Measurements from ENCODE around the gene VTA1. TPM values are rescaled to one million over a fixed set of nuclear protein-coding genes. Genes with fewer than 3 reads are reported as not detected.

VTA1 gene
- total RNA-seq, 1 experiment from 2014 or later = 67.8 TPM

DNA sequence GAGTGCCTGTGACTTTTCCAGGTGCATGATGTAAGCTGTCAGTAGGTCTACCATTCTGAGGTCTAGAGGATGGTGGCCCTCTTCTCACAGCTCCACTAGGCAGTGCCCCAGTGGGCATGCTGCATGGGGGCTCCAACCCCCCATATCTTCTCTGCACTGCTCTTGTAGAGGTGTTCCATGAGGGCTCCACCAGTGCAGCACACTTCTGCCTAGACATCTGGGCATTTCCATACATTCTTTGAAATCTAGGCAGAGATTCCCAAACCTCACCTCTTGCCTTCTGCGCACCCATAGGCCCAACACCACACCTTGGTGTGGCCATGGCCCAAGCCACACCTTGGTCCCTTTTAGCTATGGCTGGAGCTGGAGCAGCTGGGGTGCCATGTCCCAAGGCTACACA lies 66.3 kb downstream of the VTA1 start:
- intact Hi-C loops (cut with micrococcal nuclease) = no loop called here
- ATAC-seq = no peak
- RAD21 ChIA-PET (ENCODE audit: low non-redundant PET in 1 of 2, low total read pairs in 2 of 2, uncharacterized antibody in 2 of 2, unreplicated experiment in 2 of 2) = no interaction called here

DNA sequence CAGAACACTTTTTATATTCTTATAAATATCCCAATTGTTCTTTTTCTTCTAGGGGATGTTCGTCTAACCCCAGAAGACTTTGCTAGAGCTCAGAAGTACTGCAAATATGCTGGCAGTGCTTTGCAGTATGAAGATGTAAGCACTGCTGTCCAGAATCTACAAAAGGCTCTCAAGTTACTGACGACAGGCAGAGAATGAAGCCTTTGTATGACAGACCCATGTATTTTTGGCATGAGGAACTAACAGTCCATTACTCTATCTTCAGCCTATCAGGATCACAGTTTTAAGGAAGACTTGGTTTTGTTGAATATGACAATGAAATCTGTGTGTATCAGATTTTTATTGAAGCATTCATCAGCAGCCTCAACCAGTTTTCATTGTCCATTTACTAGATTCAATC lies 71.4 kb downstream of the VTA1 start:
- no peaks in the 10 kb centered on the region for H3K9me2 ChIP-seq (ENCODE audit: insufficient read depth)
- no peak overlapping the region for H3K27ac ChIP-seq (ENCODE audit: low read depth, low read length)
- no peak for DNase-seq (ENCODE audit: low read depth, low spot score)
- CTCF ChIA-PET = interaction anchor here (2.7 kb wide), 1 partner anchor 11 kb away, joined by 15 read pairs; no protein-coding TSS in a partner anchor
- no peaks in the 10 kb centered on the region for H3K9me3 ChIP-seq (ENCODE audit: control insufficient read depth in 1 of 2, insufficient read depth in 1 of 2, low read depth in 1 of 2, low read length in 2 of 2)
- peaks cover 3 to 5% of the 10 kb centered on the region in 2 experiments; a peak in 2 of 4 replicates for H3K36me3 ChIP-seq (ENCODE audit: control insufficient read depth in 1 of 2, insufficient read depth in 2 of 2, low read length in 2 of 2)
- no peaks in the 10 kb centered on the region for H4K20me1 ChIP-seq (ENCODE audit: insufficient read depth)
- TF ChIP-seq SRF (IDR thresholded peaks at IDR 0.05; ENCODE audit: low read depth) = no peak
- no peak for TF ChIP-seq CBX3 (IDR thresholded peaks at IDR 0.05; ENCODE audit: low read depth)
- no peak for TF ChIP-seq POLR2AphosphoS5 (IDR thresholded peaks at IDR 0.05; ENCODE audit: low read depth, low read length)
- TF ChIP-seq YY1 (IDR thresholded peaks at IDR 0.05; ENCODE audit: extremely low read depth, insufficient replicate concordance, low read depth, low read length) = no peak
- TF ChIP-seq, protein P1, sequence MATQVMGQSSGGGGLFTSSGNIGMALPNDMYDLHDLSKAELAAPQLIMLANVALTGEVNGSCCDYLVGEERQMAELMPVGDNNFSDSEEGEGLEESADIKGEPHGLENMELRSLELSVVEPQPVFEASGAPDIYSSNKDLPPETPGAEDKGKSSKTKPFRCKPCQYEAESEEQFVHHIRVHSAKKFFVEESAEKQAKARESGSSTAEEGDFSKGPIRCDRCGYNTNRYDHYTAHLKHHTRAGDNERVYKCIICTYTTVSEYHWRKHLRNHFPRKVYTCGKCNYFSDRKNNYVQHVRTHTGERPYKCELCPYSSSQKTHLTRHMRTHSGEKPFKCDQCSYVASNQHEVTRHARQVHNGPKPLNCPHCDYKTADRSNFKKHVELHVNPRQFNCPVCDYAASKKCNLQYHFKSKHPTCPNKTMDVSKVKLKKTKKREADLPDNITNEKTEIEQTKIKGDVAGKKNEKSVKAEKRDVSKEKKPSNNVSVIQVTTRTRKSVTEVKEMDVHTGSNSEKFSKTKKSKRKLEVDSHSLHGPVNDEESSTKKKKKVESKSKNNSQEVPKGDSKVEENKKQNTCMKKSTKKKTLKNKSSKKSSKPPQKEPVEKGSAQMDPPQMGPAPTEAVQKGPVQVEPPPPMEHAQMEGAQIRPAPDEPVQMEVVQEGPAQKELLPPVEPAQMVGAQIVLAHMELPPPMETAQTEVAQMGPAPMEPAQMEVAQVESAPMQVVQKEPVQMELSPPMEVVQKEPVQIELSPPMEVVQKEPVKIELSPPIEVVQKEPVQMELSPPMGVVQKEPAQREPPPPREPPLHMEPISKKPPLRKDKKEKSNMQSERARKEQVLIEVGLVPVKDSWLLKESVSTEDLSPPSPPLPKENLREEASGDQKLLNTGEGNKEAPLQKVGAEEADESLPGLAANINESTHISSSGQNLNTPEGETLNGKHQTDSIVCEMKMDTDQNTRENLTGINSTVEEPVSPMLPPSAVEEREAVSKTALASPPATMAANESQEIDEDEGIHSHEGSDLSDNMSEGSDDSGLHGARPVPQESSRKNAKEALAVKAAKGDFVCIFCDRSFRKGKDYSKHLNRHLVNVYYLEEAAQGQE (IDR thresholded peaks at IDR 0.05; ENCODE audit: low read depth) = no peak
- no peak for TF ChIP-seq CEBPB (IDR thresholded peaks at IDR 0.05; ENCODE audit: low read depth)
- TF ChIP-seq, protein P2, sequence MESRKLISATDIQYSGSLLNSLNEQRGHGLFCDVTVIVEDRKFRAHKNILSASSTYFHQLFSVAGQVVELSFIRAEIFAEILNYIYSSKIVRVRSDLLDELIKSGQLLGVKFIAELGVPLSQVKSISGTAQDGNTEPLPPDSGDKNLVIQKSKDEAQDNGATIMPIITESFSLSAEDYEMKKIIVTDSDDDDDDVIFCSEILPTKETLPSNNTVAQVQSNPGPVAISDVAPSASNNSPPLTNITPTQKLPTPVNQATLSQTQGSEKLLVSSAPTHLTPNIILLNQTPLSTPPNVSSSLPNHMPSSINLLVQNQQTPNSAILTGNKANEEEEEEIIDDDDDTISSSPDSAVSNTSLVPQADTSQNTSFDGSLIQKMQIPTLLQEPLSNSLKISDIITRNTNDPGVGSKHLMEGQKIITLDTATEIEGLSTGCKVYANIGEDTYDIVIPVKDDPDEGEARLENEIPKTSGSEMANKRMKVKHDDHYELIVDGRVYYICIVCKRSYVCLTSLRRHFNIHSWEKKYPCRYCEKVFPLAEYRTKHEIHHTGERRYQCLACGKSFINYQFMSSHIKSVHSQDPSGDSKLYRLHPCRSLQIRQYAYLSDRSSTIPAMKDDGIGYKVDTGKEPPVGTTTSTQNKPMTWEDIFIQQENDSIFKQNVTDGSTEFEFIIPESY (IDR thresholded peaks at IDR 0.05; ENCODE audit: extremely low read depth, insufficient replicate concordance, low read length) = no peak
- no peak for TF ChIP-seq TCF7L2 (IDR thresholded peaks at IDR 0.05; ENCODE audit: borderline replicate concordance, extremely low read depth, insufficient read depth, insufficient read length)
- TF ChIP-seq, protein P3, sequence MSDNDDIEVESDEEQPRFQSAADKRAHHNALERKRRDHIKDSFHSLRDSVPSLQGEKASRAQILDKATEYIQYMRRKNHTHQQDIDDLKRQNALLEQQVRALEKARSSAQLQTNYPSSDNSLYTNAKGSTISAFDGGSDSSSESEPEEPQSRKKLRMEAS (IDR thresholded peaks at IDR 0.05) = no peak
- no peak for TF ChIP-seq POLR2A (IDR thresholded peaks at IDR 0.05; ENCODE audit: borderline replicate concordance, extremely low read depth, insufficient read depth, insufficient read length)
- no peak overlapping the region for H3K4me2 ChIP-seq (ENCODE audit: low read length)
- no peaks in the 10 kb centered on the region for H3K27me3 ChIP-seq (ENCODE audit: insufficient read depth, low read length)
- ATAC-seq = no peak
- POLR2A ChIA-PET = no interaction called here
- no peak overlapping the region for H3K4me3 ChIP-seq (replicated peaks in 1 of 2; ENCODE audit: low read depth in 1 of 2, low read length in 2 of 2)
- intact Hi-C loops (cut with micrococcal nuclease) = no loop called here
- H3K79me2 ChIP-seq (ENCODE audit: insufficient read depth, low read length) = peaks cover 5% of the 10 kb centered on the region; the same call in 1 of the 2 replicates
- H3K4me1 ChIP-seq (ENCODE audit: control insufficient read depth in 1 of 2, insufficient read depth in 2 of 2, low read length in 2 of 2) = no peaks in the 10 kb centered on the region
- H2AFZ ChIP-seq (ENCODE audit: low read depth, low read length, poor library complexity, severe bottlenecking) = no peak overlapping the region
- RAD21 ChIA-PET (ENCODE audit: low non-redundant PET in 1 of 2, low total read pairs in 2 of 2, uncharacterized antibody in 2 of 2, unreplicated experiment in 2 of 2) = no interaction called here
- H3K9ac ChIP-seq (ENCODE audit: low read length) = no peak overlapping the region
- BruUV-seq (replicated peaks) = no TSS peak

More for the DNA sequence above, 66.3 kb downstream of the VTA1 start:
- no peak overlapping the region for H2AFZ ChIP-seq (ENCODE audit: low read depth, low read length, poor library complexity, severe bottlenecking)
- H3K4me1 ChIP-seq (ENCODE audit: control insufficient read depth in 1 of 2, insufficient read depth in 2 of 2, low read length in 2 of 2) = no peaks in the 10 kb centered on the region
- no TSS peak for BruUV-seq (replicated peaks)
- H4K20me1 ChIP-seq (ENCODE audit: insufficient read depth) = no peaks in the 10 kb centered on the region
- H3K9me2 ChIP-seq (ENCODE audit: insufficient read depth) = no peaks in the 10 kb centered on the region
- H3K9me3 ChIP-seq (ENCODE audit: control insufficient read depth in 1 of 2, insufficient read depth in 1 of 2, low read depth in 1 of 2, low read length in 2 of 2) = no peaks in the 10 kb centered on the region
- H3K27ac ChIP-seq (ENCODE audit: low read depth, low read length) = no peak overlapping the region
- no peak for TF ChIP-seq EZH2 (IDR thresholded peaks at IDR 0.05)
- TF ChIP-seq EGR1 (IDR thresholded peaks at IDR 0.05; ENCODE audit: low read depth) = no peak
- TF ChIP-seq ZNF274 (IDR thresholded peaks at IDR 0.05; ENCODE audit: low read depth, low read length) = no peak
- no peak overlapping the region for H3K9ac ChIP-seq (ENCODE audit: low read length)
- CTCF ChIA-PET = no interaction called here
- no peak for DNase-seq (ENCODE audit: low read depth, low spot score)
- no peak overlapping the region for H3K4me2 ChIP-seq (ENCODE audit: low read length)
- no peaks in the 10 kb centered on the region for H3K27me3 ChIP-seq (ENCODE audit: insufficient read depth, low read length)
- H3K36me3 ChIP-seq (ENCODE audit: control insufficient read depth in 1 of 2, insufficient read depth in 2 of 2, low read length in 2 of 2) = peaks cover 0 to 28% of the 10 kb centered on the region in 2 experiments; a peak in 1 of 4 replicates
- peaks cover 5% of the 10 kb centered on the region; the same call in 1 of the 2 replicates for H3K79me2 ChIP-seq (ENCODE audit: insufficient read depth, low read length)
- POLR2A ChIA-PET = no interaction called here
- no peak overlapping the region for H3K4me3 ChIP-seq (replicated peaks in 1 of 2; ENCODE audit: low read depth in 1 of 2, low read length in 2 of 2)

All from HCT116 (cell line).